PC-3 (cell line): Measurements from ENCODE around the gene PAPSS2.

ENCODE experiments used
- EZH2phosphoT487 ChIP-seq: fragments of 300-600 bp; sonication (generic); IDR thresholded peaks from 2 replicates; pipeline ENCODE4 v1.6.1; 2018; ENCODE audit warnings: mild to moderate bottlenecking, antibody characterized with exemption, low read length, borderline replicate concordance
- TF ChIP-seq, protein P1 (sequence below): fragments of 300-600 bp; sonication (generic); conservative IDR thresholded peaks from 2 replicates; pipeline ENCODE4 v1.5.1; 2017; ENCODE audit warnings: antibody characterized with exemption, low read depth, mild to moderate bottlenecking, low read length

DNA sequence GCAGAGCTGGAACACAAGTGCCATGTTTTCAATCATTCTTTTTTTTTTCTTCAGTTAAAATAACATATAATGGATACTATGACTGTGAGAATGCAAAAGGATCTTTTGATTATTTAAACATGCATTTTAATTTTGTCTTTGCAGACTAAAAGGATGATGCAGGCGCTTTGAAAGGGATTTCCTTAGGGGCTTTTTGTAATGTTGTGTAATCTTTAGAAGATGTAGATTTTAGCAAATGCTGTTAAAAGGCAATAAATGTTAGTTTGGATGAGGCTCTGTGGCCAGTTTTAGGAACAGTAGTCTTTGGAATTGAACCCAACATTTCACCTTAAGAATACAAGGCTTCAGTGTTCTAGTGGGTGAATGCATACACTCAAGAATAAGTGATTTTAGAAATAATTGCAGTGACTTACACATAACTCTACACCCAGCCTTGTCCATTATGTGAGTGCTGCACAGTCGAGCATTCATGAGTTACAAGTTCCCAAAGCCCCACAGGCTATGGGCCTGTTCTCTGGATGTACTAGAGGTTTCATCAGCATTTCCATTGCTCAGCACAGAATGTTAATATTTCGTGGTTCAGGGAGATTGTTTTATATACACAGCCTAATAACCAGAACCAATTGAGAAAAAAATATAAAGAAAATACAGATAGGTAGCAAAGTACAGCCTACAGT lies 11.6 kb downstream of the PAPSS2 start:
- TF ChIP-seq, protein P1, sequence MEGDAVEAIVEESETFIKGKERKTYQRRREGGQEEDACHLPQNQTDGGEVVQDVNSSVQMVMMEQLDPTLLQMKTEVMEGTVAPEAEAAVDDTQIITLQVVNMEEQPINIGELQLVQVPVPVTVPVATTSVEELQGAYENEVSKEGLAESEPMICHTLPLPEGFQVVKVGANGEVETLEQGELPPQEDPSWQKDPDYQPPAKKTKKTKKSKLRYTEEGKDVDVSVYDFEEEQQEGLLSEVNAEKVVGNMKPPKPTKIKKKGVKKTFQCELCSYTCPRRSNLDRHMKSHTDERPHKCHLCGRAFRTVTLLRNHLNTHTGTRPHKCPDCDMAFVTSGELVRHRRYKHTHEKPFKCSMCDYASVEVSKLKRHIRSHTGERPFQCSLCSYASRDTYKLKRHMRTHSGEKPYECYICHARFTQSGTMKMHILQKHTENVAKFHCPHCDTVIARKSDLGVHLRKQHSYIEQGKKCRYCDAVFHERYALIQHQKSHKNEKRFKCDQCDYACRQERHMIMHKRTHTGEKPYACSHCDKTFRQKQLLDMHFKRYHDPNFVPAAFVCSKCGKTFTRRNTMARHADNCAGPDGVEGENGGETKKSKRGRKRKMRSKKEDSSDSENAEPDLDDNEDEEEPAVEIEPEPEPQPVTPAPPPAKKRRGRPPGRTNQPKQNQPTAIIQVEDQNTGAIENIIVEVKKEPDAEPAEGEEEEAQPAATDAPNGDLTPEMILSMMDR, result no peak
- TF ChIP-seq EZH2phosphoT487, result no peak
